GM18873 (cell line): ENCODE results near the gene CASP4.
"Not testable (repeated sequence)": the region's sequence is repeated elsewhere in the genome, so short reads cannot be mapped to it uniquely, and the experiment has no call there.

Experiments used
- ATAC-seq: cut with Tn5 transposase; IDR thresholded peaks from one replicate; pipeline ENCODE4 v1.9.1; 2021; ENCODE audit warnings: mild to moderate bottlenecking, moderate library complexity, moderate number of reproducible peaks; ENCODE audit not compliant: unreplicated experiment, low FRiP score

The CASP4 gene

GRCh38 chr11:104962852-104963251, 5.5 kb downstream of the CASP4 start:
- no peak for ATAC-seq

GRCh38 chr11:104957280-104957679, 11.1 kb downstream of the CASP4 start:
- no peak for ATAC-seq

GRCh38 chr11:104956528-104956927, 11.8 kb downstream of the CASP4 start:
- ATAC-seq: no peak

GRCh38 chr11:104946907-104947306, 21.5 kb downstream of the CASP4 start:
- peak; percentile 94 for ATAC-seq

- ATAC-seq: no peak
Measured at GRCh38 chr11:104944076-104944475, 24.3 kb downstream of the CASP4 start.

GRCh38 chr11:104943561-104943960, 24.8 kb downstream of the CASP4 start:
- no peak for ATAC-seq

- no peak for ATAC-seq
Measured at GRCh38 chr11:104934594-104934993, 33.8 kb downstream of the CASP4 start.

- not testable (repeated sequence) for ATAC-seq
Measured at GRCh38 chr11:104934073-104934472, 34.3 kb downstream of the CASP4 start.

GRCh38 chr11:104928811-104929210, 39.6 kb downstream of the CASP4 start:
- ATAC-seq: no peak

GRCh38 chr11:104926771-104927611, 41.4 kb downstream of the CASP4 start:
- no peak for ATAC-seq

- no peak for ATAC-seq
Measured at GRCh38 chr11:104925850-104926249, 42.5 kb downstream of the CASP4 start.

- ATAC-seq: peak; percentile 69
Measured at GRCh38 chr11:104918113-104918824, 50.1 kb downstream of the CASP4 start.

- ATAC-seq: peak; percentile 18
Measured at GRCh38 chr11:104917271-104918112, 50.9 kb downstream of the CASP4 start.

- ATAC-seq: no peak
Measured at GRCh38 chr11:104916442-104916841, 51.9 kb downstream of the CASP4 start.

- no peak for ATAC-seq
Measured at GRCh38 chr11:104912102-104912501, 56.3 kb downstream of the CASP4 start.

GRCh38 chr11:104908186-104908531, 60.2 kb downstream of the CASP4 start:
- peak; percentile 25 for ATAC-seq

GRCh38 chr11:104907521-104908185, 60.7 kb downstream of the CASP4 start:
- peak; percentile 84 for ATAC-seq

- no peak for ATAC-seq
Measured at GRCh38 chr11:104905271-104905670, 63.1 kb downstream of the CASP4 start.

- no peak for ATAC-seq
Measured at GRCh38 chr11:104899226-104899625, 69.1 kb downstream of the CASP4 start.

GRCh38 chr11:104898685-104899013, 69.7 kb downstream of the CASP4 start:
- ATAC-seq: no peak
